NT2/D1 (cell line): ENCODE data around the gene LRRC15.

Experiments used
- SUZ12 ChIP-seq: IDR thresholded peaks from 2 replicates; pipeline ENCODE4 v1.6.1; 2011; ENCODE audit not compliant: insufficient read length, insufficient read depth; ENCODE audit errors: extremely low read depth
- YY1 ChIP-seq: IDR thresholded peaks from 2 replicates; pipeline ENCODE4 v1.6.1; 2011; ENCODE audit not compliant: insufficient read length, insufficient read depth
- ZNF274 ChIP-seq: IDR thresholded peaks from 2 replicates; pipeline ENCODE4 v1.6.1; 2011; ENCODE audit warnings: mild to moderate bottlenecking, low read depth, low read length

GRCh38 chr3:194392576-194392975, 23.0 kb upstream of the LRRC15 start:
- no peak for TF ChIP-seq SUZ12
- no peak for TF ChIP-seq YY1
- no peak for TF ChIP-seq ZNF274
